Liver (tissue), 9 donors: ENCODE results near the gene PRAMEF12. TPM values are rescaled to one million over a fixed set of nuclear protein-coding genes. Genes with fewer than 3 reads are reported as not detected.

ENCODE experiments used
- DNase-seq: peaks from one replicate; pipeline ENCODE4 v3.0.0-alpha.2; 2017; ENCODE audit warnings: low spot score
- H3K27ac ChIP-seq, 2 donors: one replicate each; pipeline ENCODE4 v1.7.0; 2013; ENCODE audit warnings: inconsistent platforms in 2 of 2, low read length in 2 of 2, control low read depth in 1 of 2, low read depth in 1 of 2, mild to moderate bottlenecking in 1 of 2
- H3K27me3 ChIP-seq, 4 donors: one replicate each; pipeline versions ENCODE4 v1.6.1 to v1.7.0; 2013; ENCODE audit warnings: low read length in 3 of 4, inconsistent platforms in 1 of 4, mild to moderate bottlenecking in 1 of 4, moderate library complexity in 1 of 4; ENCODE audit not compliant: control insufficient read depth in 4 of 4, insufficient read depth in 4 of 4
- H3K36me3 ChIP-seq, 4 donors: one replicate each; pipeline versions ENCODE4 v1.6.1 to v1.7.0; 2013; ENCODE audit warnings: low read length in 3 of 4, mild to moderate bottlenecking in 3 of 4, low read depth in 1 of 4, moderate library complexity in 1 of 4; ENCODE audit not compliant: control insufficient read depth in 4 of 4, insufficient read depth in 3 of 4
- H3K4me1 ChIP-seq, 4 donors: one replicate each; pipeline versions ENCODE4 v1.6.1 to v1.7.0; 2013; ENCODE audit warnings: low read length in 3 of 4, mild to moderate bottlenecking in 3 of 4, moderate library complexity in 1 of 4; ENCODE audit not compliant: control insufficient read depth in 4 of 4, insufficient read depth in 4 of 4
- H3K4me3 ChIP-seq, 3 donors: one replicate each; pipeline versions ENCODE4 v1.6.1 to v1.7.0; 2013; ENCODE audit warnings: low read length in 3 of 3, control low read depth in 1 of 3, low read depth in 1 of 3, mild to moderate bottlenecking in 1 of 3
- H3K9ac ChIP-seq, 2 donors: one replicate each; pipeline ENCODE4 v1.7.0; 2013; ENCODE audit warnings: low read length in 2 of 2, mild to moderate bottlenecking in 2 of 2, moderate library complexity in 2 of 2, control low read depth in 1 of 2, low read depth in 1 of 2
- H3K9me3 ChIP-seq, 4 donors: one replicate each; pipeline versions ENCODE4 v1.6.1 to v1.7.0; 2013; ENCODE audit warnings: low read length in 3 of 4; ENCODE audit not compliant: control insufficient read depth in 4 of 4
- ATF3 ChIP-seq: IDR thresholded peaks from 2 replicates; pipeline ENCODE4 v1.6.1; 2016; ENCODE audit warnings: antibody characterized with exemption
- CTCF ChIP-seq: fragments of 150-350 bp; IDR thresholded peaks from 2 replicates; pipeline ENCODE4 v1.5.1; 2017; ENCODE audit warnings: improper control_type of control experiment, low read depth, low read length; ENCODE audit not compliant: missing input control
- EGR1 ChIP-seq, 2 donors: IDR thresholded peaks; 2 replicates each; pipeline ENCODE4 v1.6.1; 2016 to 2018; ENCODE audit warnings: antibody characterized with exemption in 2 of 2, low read depth in 2 of 2
- FOXA1 ChIP-seq: IDR thresholded peaks from 2 replicates; pipeline ENCODE4 v1.6.1; 2016; ENCODE audit warnings: antibody characterized with exemption
- FOXA2 ChIP-seq: IDR thresholded peaks from 2 replicates; pipeline ENCODE4 v1.6.1; 2016; ENCODE audit warnings: antibody characterized with exemption
- GABPA ChIP-seq, 2 donors: IDR thresholded peaks in 1 of 2; conservative IDR thresholded peaks in 1 of 2; 2 replicates each; pipeline ENCODE4 v1.6.1; 2016; ENCODE audit warnings: antibody characterized with exemption in 2 of 2, mild to moderate bottlenecking in 1 of 2, moderate library complexity in 1 of 2
- HNF4G ChIP-seq: IDR thresholded peaks from 2 replicates; pipeline ENCODE4 v1.6.1; 2016; ENCODE audit warnings: antibody characterized with exemption
- JUND ChIP-seq, 2 donors: IDR thresholded peaks; 2 replicates each; pipeline ENCODE4 v1.6.1; 2016; ENCODE audit warnings: antibody characterized with exemption in 2 of 2
- MAX ChIP-seq: IDR thresholded peaks from 2 replicates; pipeline ENCODE4 v1.6.1; 2016; ENCODE audit warnings: antibody characterized with exemption
- NR2F2 ChIP-seq: IDR thresholded peaks from 2 replicates; pipeline ENCODE4 v1.6.1; 2016; ENCODE audit warnings: antibody characterized with exemption
- RAD21 ChIP-seq, 2 donors: IDR thresholded peaks; 2 replicates each; pipeline ENCODE4 v1.6.1; 2016; ENCODE audit warnings: antibody characterized with exemption in 2 of 2, mild to moderate bottlenecking in 2 of 2
- REST ChIP-seq: IDR thresholded peaks from 2 replicates; pipeline ENCODE4 v1.6.1; 2016; ENCODE audit warnings: antibody characterized with exemption, mild to moderate bottlenecking
- RXRA ChIP-seq, 2 donors: IDR thresholded peaks; 2 replicates each; pipeline ENCODE4 v1.6.1; 2017 to 2018; ENCODE audit warnings: antibody characterized with exemption in 2 of 2, mild to moderate bottlenecking in 1 of 2
- TAF1 ChIP-seq: conservative IDR thresholded peaks from 2 replicates; pipeline ENCODE4 v1.6.1; 2016; ENCODE audit warnings: antibody characterized with exemption, mild to moderate bottlenecking
- YY1 ChIP-seq: IDR thresholded peaks from 2 replicates; pipeline ENCODE4 v1.6.1; 2016; ENCODE audit warnings: antibody characterized with exemption, mild to moderate bottlenecking
- WGBS: extraction: QIAGEN DNeasy Blood & Tissue Kit; methylation state at CpG from one replicate; pipeline ENCODE4 v1.1.7; 2013; 5-methylcytosine and 5-hydroxymethylcytosine counted together
- polyA plus RNA-seq, 2 donors: library from polyadenylated mRNA; stranded (reverse) in 1 of 2; unstranded in 1 of 2; fragments of 200-250 nt in 1 of 2; fragments of >200 nt in 1 of 2; fragmentation: Nextera tagmentation in 1 of 2; extraction: Ambion mirVana in 1 of 2; gene quantifications; one replicate each; pipeline versions ENCODE4 v1.2.1 to v1.2.3, GENCODE V29; 2013 to 2015
- total RNA-seq, 2 donors: library from RNA; depleted of rRNA; stranded (reverse); fragments of >200 nt; gene quantifications; one replicate each; pipeline ENCODE4 v1.2.3, GENCODE V29; 2014
- donor health status: healthy.
- donor health status: healthy.
- donor health status: healthy.
- donor health status: healthy.
- donor health status: healthy.

The PRAMEF12 gene
- total and polyA plus RNA-seq, 4 donors, result not detected

- Histone ChIP-seq H3K9ac (no peak within 1 kb of the TSS), H3K36me3 (no peaks in the 10 kb centered on the region), H3K27me3 (no peaks in the 10 kb centered on the region), H3K9me3 (peaks cover 0 to 13% (median 1%) of the 10 kb centered on the region in 4 donors), H3K4me3 (no peak within 1 kb of the TSS), H3K27ac (no peak within 1 kb of the TSS), H3K4me1 (no peaks in the 10 kb centered on the region)
- TF ChIP-seq CTCF (no peak), HNF4G (no peak), JUND (IDR thresholded peaks at IDR 0.05) (no peak), YY1 (no peak), ATF3 (no peak), TAF1 (no peak), GABPA (IDR thresholded peaks at IDR 0.05 in 1 of 2, conservative IDR thresholded peaks at IDR 0.05 in 1 of 2) (no peak), FOXA1 (no peak), REST (no peak), MAX (no peak), RAD21 (IDR thresholded peaks at IDR 0.05) (no peak), NR2F2 (no peak)
- DNase-seq, result no peak
- 21% methylated on average over 2 of the region's 2 CpGs for WGBS
These were observed 27.6 kb upstream of the PRAMEF12 start, which contains the start of gene CFAP107 for GRCh38 chr1:12745992-12746323. Gene CFAP107, plus strand, starts transcription at chr1:12746200. Its CDS starts 231 bp downstream, at chr1:12746431.

GRCh38 chr1:12748778-12749355 lies 24.7 kb upstream of the PRAMEF12 start:
- TF ChIP-seq TAF1 (no peak), RXRA (IDR thresholded peaks at IDR 0.05) (no peak), HNF4G (no peak), FOXA2 (no peak), EGR1 (IDR thresholded peaks at IDR 0.05; ENCODE audit: low read depth in 2 of 2) (no peak), RAD21 (IDR thresholded peaks at IDR 0.05) (no peak), FOXA1 (no peak), ATF3 (no peak), JUND (IDR thresholded peaks at IDR 0.05) (no peak)
- H3K9me3 ChIP-seq, result peaks cover 0 to 13% (median 1%) of the 10 kb centered on the region in 4 donors
- no peaks in the 10 kb centered on the region for H3K27me3 ChIP-seq

More at GRCh38 chr1:12748778-12749355, 24.7 kb upstream of the PRAMEF12 start:
- H3K27ac ChIP-seq, result no peak overlapping the region
- H3K4me1 ChIP-seq, result no peaks in the 10 kb centered on the region
- no peak overlapping the region for H3K4me3 ChIP-seq
- H3K9ac ChIP-seq, result no peak overlapping the region
- DNase-seq, result no peak
- H3K36me3 ChIP-seq, result no peaks in the 10 kb centered on the region
